Endothelial cell of umbilical vein (primary cell): ENCODE data around the gene TBP. TPM values are rescaled to one million over a fixed set of nuclear protein-coding genes. Genes with fewer than 3 reads are reported as not detected.

Source experiments
- BruUV-seq: library from RNA; stranded (reverse); fragments of 400-500 nt; replicated peaks from 2 replicates; lab custom pipeline; 2021; lab: Mats Ljungman, UMichigan
- CTCF ChIA-PET: fragments of 300-600, 350-600 bp; sonication (Branson Sonifier 250); formaldehyde crosslinking; loops from one replicate; lab custom pipeline; 2021; ENCODE audit warnings: antibody characterized with exemption, inconsistent platforms; lab: Charles Lee
- POLR2A ChIA-PET: fragments of 300-600, 350-600 bp; sonication (Branson Sonifier 250); formaldehyde crosslinking; loops from one replicate; lab custom pipeline; 2021; ENCODE audit warnings: antibody characterized with exemption, inconsistent platforms; lab: Charles Lee
- DNase-seq: peaks from one replicate; pipeline ENCODE4 v3.0.0-alpha.2; 2011; ENCODE audit warnings: low read depth, low spot score
- FAIRE-seq: peaks from 2 replicates; lab custom pipeline; 2011; peaks lifted over from hg19 to GRCh38; lab: Jason Lieb, UNC
- H2AFZ ChIP-seq: 2 replicates; pipeline ENCODE4 v1.6.0; 2012; ENCODE audit warnings: low read depth, low read length, control low read depth, inconsistent platforms
- H3K27ac ChIP-seq: 2 replicates; pipeline ENCODE4 v1.5.1; 2011; ENCODE audit warnings: low read depth, mild to moderate bottlenecking, control low read depth, low read length, moderate library complexity; ENCODE audit not compliant: insufficient read depth
- H3K27me3 ChIP-seq, 2 experiments: 2 replicates each; pipeline versions ENCODE4 v1.6.0 to v1.6.1; 2011; ENCODE audit warnings: low read length in 2 of 2, mixed read lengths in 1 of 2; ENCODE audit not compliant: control insufficient read depth in 2 of 2, insufficient read depth in 2 of 2
- H3K36me3 ChIP-seq, 2 experiments: 2 replicates in 1 of 2; 3 replicates in 1 of 2; pipeline ENCODE4 v1.5.1; 2011; ENCODE audit warnings: low read length in 2 of 2, mild to moderate bottlenecking in 1 of 2, moderate library complexity in 1 of 2; ENCODE audit not compliant: control insufficient read depth in 2 of 2, insufficient read depth in 2 of 2; ENCODE audit errors: extremely low read depth in 1 of 2
- H3K4me1 ChIP-seq: 3 replicates; pipeline ENCODE4 v1.5.1; 2011; ENCODE audit warnings: mild to moderate bottlenecking, low read length; ENCODE audit not compliant: control insufficient read depth, insufficient read depth; ENCODE audit errors: extremely low read depth
- H3K4me2 ChIP-seq: 2 replicates; pipeline ENCODE4 v1.6.1; 2011; ENCODE audit warnings: low read length, control low read depth, mixed read lengths; ENCODE audit not compliant: insufficient read depth
- H3K4me3 ChIP-seq, 3 experiments: fragments of 200-600 bp in 1 of 3; sonication (generic), shearing (Covaris generic) in 1 of 3; replicated peaks in 1 of 3; 2 replicates each; pipeline ENCODE4 v1.5.1; 2011 to 2016; ENCODE audit warnings: control low read depth in 3 of 3, low read length in 3 of 3, mild to moderate bottlenecking in 2 of 3, inconsistent platforms in 1 of 3, low read depth in 1 of 3, moderate library complexity in 1 of 3; ENCODE audit not compliant: insufficient read depth in 1 of 3
- H3K79me2 ChIP-seq: 2 replicates; pipeline ENCODE4 v1.6.0; 2012; ENCODE audit warnings: low read length, inconsistent platforms; ENCODE audit not compliant: control insufficient read depth, insufficient read depth
- H3K9ac ChIP-seq: replicated peaks from 2 replicates; pipeline ENCODE3; 2011; ENCODE audit warnings: low read length, control low read depth; ENCODE audit not compliant: insufficient read depth; ENCODE audit errors: extremely low read depth
- H3K9me1 ChIP-seq: replicated peaks from 3 replicates; pipeline ENCODE4 v1.6.0; 2011; ENCODE audit warnings: mild to moderate bottlenecking, low read length; ENCODE audit not compliant: control insufficient read depth, insufficient read depth; ENCODE audit errors: extremely low read depth
- H3K9me3 ChIP-seq: replicated peaks from 2 replicates; pipeline ENCODE4 v1.5.1; 2012; ENCODE audit warnings: low read length, inconsistent platforms; ENCODE audit not compliant: control insufficient read depth, insufficient read depth
- H4K20me1 ChIP-seq: replicated peaks from 2 replicates; pipeline ENCODE3; 2011; ENCODE audit warnings: mild to moderate bottlenecking, low read length; ENCODE audit not compliant: control insufficient read depth, insufficient read depth; ENCODE audit errors: extremely low read depth
- EZH2 ChIP-seq: IDR thresholded peaks from 2 replicates; pipeline ENCODE4 v1.6.1; 2012; ENCODE audit warnings: borderline replicate concordance, low read depth, mild to moderate bottlenecking, moderate library complexity, low read length, inconsistent platforms; ENCODE audit not compliant: severe bottlenecking
- FOS ChIP-seq: IDR thresholded peaks from 2 replicates; pipeline ENCODE4 v1.6.1; 2011; ENCODE audit warnings: mild to moderate bottlenecking, low read length, moderate library complexity, borderline replicate concordance; ENCODE audit not compliant: insufficient read depth
- GATA2 ChIP-seq: IDR thresholded peaks from 2 replicates; pipeline ENCODE4 v1.7.0; 2011; ENCODE audit warnings: low read depth, mild to moderate bottlenecking, moderate library complexity, mixed read lengths, low read length; ENCODE audit not compliant: insufficient read length, insufficient read depth
- JUN ChIP-seq: IDR thresholded peaks from 2 replicates; pipeline ENCODE4 v1.6.1; 2011; ENCODE audit warnings: borderline replicate concordance, low read depth; ENCODE audit not compliant: insufficient read length, insufficient read depth
- MYC ChIP-seq: IDR thresholded peaks from one replicate; pipeline ENCODE4 v1.6.1; 2011; ENCODE audit warnings: mild to moderate bottlenecking, low read depth, low read length
- POLR2A ChIP-seq: IDR thresholded peaks from 2 replicates; pipeline ENCODE4 v1.6.1; 2012; ENCODE audit warnings: low read depth, mild to moderate bottlenecking, control low read depth, low read length
- POLR2AphosphoS5 ChIP-seq: IDR thresholded peaks from 2 replicates; pipeline ENCODE4 v1.6.1; 2012; ENCODE audit warnings: low read depth, mild to moderate bottlenecking, control low read depth, low read length, moderate library complexity; ENCODE audit not compliant: insufficient read depth
- dilution Hi-C: fragments of 300-500 bp; cut with MboI; formaldehyde crosslinking; loops from one replicate; pipeline ENCODE4 v1.15.0; 2019; ENCODE audit warnings: low sequenced_read_pairs; ENCODE audit not compliant: extremely low pct_ligation_motif_present
- intact Hi-C: fragments of 100-400 bp; cut with micrococcal nuclease; formaldehyde crosslinking; loops from one replicate; pipeline ENCODE4 v1.10.0; 2022
- polyA plus RNA-seq, 4 experiments: library from polyadenylated mRNA; depleted of rRNA in 3 of 4; stranded (reverse) in 3 of 4; unstranded in 1 of 4; fragments of >200 nt; gene quantifications; 2 replicates each; pipeline versions ENCODE4 v1.2.1 to v1.2.3, GENCODE V29; 2011 to 2012; ENCODE audit warnings: missing spikeins in 1 of 4
- total RNA-seq: library from RNA; stranded (reverse); gene quantifications from 2 replicates; pipeline ENCODE4 v1.2.3, GENCODE V29; 2021
- TF ChIP-seq, protein P1 (sequence below), 2 donors: IDR thresholded peaks; 1 replicate in 1 of 2; 2 replicates in 1 of 2; pipeline ENCODE4 v1.5.1; 2011; ENCODE audit warnings: low read length in 2 of 2, mild to moderate bottlenecking in 2 of 2, moderate library complexity in 2 of 2, control low read depth in 1 of 2, inconsistent platforms in 1 of 2, low read depth in 1 of 2; ENCODE audit not compliant: insufficient read depth in 1 of 2; ENCODE audit errors: extremely low read depth in 1 of 2
- TF ChIP-seq, protein P2 (sequence below): IDR thresholded peaks from 2 replicates; pipeline ENCODE4 v1.6.1; 2011; ENCODE audit not compliant: insufficient read depth, insufficient read length

TBP gene
- total and polyA plus RNA-seq, 2 donors (not counting 3 experiments of a cell fraction or from before 2014, with no cell fraction given): 17.5 to 17.7 TPM

DNA sequence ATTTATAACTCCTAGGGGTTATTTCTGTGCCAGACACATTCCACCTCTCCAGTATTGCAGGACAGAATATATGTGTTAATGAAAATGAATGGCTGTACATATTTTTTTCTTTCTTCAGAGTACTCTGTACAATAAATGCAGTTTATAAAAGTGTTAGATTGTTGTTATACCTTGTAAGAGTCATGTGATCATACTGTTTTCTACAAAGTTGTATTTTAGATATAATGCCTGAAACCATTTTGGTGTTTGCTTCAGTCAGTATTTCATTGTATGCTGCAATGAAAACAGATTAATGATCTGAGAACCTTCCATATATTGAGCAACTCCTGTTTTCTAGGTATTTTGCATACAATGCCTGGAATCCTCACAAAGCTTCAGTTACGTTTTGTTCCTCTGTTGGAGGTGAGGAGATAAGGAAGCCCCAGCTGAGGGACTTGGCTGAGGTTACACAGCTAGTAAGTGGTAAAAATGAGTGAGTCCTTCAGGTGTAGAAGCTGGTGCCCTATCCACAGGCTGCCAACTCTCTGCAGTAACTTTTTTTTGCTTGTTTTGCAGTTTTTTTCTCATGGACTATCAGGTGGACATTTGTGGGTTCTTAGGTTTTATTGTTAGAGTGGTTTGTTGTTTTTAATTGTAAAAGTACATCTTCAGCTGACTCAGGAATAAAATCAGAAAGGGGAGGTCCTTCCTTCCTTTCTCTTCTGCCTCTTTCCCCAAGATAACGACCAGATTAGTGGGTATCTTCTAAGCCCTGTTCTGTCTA lies 18.7 kb downstream of the TBP start:
- dilution Hi-C loops: no loop called here
- Histone ChIP-seq H3K4me1 (no peaks in the 10 kb centered on the region), H3K27ac (no peak overlapping the region), H3K36me3 (peaks cover 11 to 12% of the 10 kb centered on the region in 2 experiments), H3K9me1 (no peaks in the 10 kb centered on the region), H3K9me3 (no peaks in the 10 kb centered on the region), H2AFZ (no peak overlapping the region), H4K20me1 (no peaks in the 10 kb centered on the region), H3K27me3 (no peaks in the 10 kb centered on the region), H3K4me2 (no peak overlapping the region), H3K79me2 (no peaks in the 10 kb centered on the region), H3K9ac (no peak overlapping the region), H3K4me3 (no peak overlapping the region)
- intact Hi-C loops: no loop called here
- ChIA-PET CTCF (interaction anchor here (1.0 kb wide), 1 partner anchor 11 kb away, joined by 4 read pairs; no protein-coding TSS in a partner anchor), POLR2A (no interaction called here)
- no TSS peak for BruUV-seq
- FAIRE-seq (no peak), DNase-seq (no peak)
- TF ChIP-seq POLR2AphosphoS5 (no peak), EZH2 (no peak), POLR2A (no peak), FOS (no peak), JUN (no peak), GATA2 (no peak), MYC (no peak)
- TF ChIP-seq, protein P1, sequence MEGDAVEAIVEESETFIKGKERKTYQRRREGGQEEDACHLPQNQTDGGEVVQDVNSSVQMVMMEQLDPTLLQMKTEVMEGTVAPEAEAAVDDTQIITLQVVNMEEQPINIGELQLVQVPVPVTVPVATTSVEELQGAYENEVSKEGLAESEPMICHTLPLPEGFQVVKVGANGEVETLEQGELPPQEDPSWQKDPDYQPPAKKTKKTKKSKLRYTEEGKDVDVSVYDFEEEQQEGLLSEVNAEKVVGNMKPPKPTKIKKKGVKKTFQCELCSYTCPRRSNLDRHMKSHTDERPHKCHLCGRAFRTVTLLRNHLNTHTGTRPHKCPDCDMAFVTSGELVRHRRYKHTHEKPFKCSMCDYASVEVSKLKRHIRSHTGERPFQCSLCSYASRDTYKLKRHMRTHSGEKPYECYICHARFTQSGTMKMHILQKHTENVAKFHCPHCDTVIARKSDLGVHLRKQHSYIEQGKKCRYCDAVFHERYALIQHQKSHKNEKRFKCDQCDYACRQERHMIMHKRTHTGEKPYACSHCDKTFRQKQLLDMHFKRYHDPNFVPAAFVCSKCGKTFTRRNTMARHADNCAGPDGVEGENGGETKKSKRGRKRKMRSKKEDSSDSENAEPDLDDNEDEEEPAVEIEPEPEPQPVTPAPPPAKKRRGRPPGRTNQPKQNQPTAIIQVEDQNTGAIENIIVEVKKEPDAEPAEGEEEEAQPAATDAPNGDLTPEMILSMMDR (IDR thresholded peaks at IDR 0.05; ENCODE audit: extremely low read depth in 1 of 2, insufficient read depth in 1 of 2, low read depth in 1 of 2, low read length in 2 of 2): no peak
- TF ChIP-seq, protein P2, sequence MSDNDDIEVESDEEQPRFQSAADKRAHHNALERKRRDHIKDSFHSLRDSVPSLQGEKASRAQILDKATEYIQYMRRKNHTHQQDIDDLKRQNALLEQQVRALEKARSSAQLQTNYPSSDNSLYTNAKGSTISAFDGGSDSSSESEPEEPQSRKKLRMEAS: no peak
